SKM-1 (cell line): ENCODE measurements around the gene PPP1R36.
A peak's percentile ranks its signal among the peaks of the same experiment; 100 is the strongest.
"Not testable (repeated sequence)": the region's sequence is repeated elsewhere in the genome, so short reads cannot be mapped to it uniquely, and the experiment has no call there.

Experiments
- DNase-seq: peaks from one replicate; lab custom pipeline; 2025; ENCODE audit not compliant: unreplicated experiment; lab: John Stamatoyannopoulos, UW

PPP1R36 gene

GRCh38 chr14:64611358-64612020, 61.7 kb downstream of the PPP1R36 start:
- no peak for DNase-seq

GRCh38 chr14:64612021-64612380, 62.2 kb downstream of the PPP1R36 start:
- DNase-seq = no peak

DNA sequence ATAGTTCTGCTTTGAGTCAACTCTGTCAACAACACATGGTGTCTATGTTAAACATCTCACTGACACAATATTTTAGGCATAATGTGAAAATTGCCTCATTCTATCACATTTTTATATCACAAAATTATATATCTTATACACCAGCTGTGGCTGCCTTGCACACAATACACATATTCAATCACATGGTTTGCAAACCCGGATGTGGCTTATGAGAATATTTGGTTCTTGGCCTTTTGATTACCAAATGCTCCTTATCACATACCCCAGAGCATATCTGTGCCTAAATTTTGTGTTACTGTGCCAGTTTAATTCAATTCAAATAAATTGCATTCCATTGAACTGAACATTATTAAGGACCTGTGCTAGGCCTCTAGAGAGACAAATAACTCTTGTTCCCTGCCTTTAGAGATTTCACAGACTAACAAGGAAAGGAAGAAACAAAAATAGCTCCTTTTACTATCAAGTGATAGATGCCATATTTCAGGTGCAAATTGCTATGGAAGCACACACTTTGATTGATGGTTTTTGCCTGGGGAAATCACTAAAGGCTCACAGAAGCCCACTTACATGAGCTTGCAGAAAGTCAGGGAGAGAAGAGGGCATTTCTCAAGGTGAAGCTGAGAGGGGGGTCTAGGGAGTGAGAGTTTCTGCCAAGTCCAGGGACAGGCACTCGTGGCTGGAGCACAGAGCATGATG, 63.4 kb downstream of the PPP1R36 start:
- no peak for DNase-seq

DNA sequence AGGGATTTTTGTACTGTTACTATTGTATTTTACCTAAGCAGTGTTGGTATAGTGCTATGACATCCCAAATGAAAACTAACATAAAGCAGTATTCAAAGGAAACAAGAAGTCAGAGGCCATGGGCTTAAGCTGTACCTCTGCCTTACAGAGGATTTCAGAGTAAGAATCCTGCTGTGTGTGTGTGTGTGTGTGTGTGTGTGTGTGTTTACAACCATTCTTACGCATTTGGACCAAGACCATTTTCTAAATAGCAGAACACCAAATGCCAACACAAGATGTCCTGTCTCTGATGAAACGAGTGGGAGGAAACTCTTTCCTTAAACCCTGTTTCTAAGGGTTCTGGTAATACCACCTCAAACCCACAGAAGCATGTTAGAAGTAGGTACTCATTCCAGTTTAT, 64.4 kb downstream of the PPP1R36 start:
- no peak for DNase-seq

GRCh38 chr14:64614805-64615391, 65.1 kb downstream of the PPP1R36 start:
- no peak for DNase-seq

- not testable (repeated sequence) for DNase-seq
Measured at GRCh38 chr14:64617872-64618408, 68.2 kb downstream of the PPP1R36 start.

DNA sequence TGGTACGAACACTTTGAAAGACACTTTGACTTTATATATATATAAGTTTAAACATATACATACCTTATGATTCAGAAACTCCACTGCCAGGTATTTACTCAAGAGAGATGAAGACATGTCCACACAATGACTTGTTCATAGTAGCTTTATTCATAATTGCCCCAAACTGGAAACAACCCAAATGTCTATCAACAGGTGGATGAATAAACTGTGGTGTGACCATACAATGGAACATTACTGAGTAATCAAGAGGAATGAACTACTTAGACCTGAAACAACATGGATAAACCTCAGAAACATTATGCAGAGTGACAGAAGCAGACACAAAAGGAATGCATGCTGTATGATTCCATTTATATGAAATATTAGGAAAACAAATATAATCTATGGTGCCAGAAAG, 71.1 kb downstream of the PPP1R36 start:
- DNase-seq = no peak

GRCh38 chr14:64623554-64624165, 73.9 kb downstream of the PPP1R36 start:
- DNase-seq = no peak

DNA sequence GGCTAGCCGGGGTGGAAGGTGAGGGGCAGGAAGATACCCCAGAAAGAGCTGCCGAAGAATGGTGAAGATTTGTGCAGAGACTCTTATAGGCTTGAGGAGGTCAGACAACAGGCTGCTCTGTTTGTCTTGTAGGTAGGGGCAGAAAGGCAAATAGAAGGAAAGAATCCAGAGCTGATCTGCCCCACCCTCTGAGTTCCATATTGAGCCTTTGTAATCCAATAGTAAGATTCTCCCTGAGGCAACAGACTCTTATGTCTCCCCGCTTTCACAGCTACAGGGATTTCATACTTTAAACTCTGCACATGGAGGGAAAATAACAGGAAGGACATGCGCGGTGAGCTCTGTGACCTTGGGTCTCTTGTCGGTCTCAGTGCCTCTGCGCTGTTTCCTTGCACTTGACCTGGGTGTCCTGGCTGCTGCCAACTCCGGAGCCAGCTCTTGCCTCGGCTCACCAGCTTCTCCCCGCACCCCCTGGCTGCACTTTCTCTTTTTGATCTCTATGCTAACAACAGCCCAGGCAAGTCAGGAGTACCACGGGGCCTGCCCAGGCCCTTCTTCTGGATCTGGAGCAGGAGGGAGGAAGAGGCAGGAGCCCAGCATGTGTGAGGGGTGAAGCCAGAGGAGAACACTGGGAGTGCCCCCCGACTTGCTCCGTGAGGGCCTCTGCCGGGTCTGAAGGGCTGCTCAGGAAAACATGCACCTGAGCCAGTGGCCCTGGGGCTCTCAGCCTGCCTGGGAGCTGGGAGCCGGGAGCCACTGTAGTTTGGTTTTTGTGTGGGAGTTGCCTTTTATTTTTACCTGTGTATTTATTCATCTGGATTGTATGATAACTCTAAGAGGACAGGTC, 75.8 kb downstream of the PPP1R36 start:
- DNase-seq = no peak

- DNase-seq = no peak
Measured at GRCh38 chr14:64628940-64629408, 79.2 kb downstream of the PPP1R36 start.

- no peak for DNase-seq
Measured at GRCh38 chr14:64630778-64631177, 81.0 kb downstream of the PPP1R36 start.

GRCh38 chr14:64631222-64631621, 81.5 kb downstream of the PPP1R36 start:
- not testable (repeated sequence) for DNase-seq

- no peak for DNase-seq
Measured at GRCh38 chr14:64632056-64632455, 82.3 kb downstream of the PPP1R36 start.

GRCh38 chr14:64634558-64634957, 84.8 kb downstream of the PPP1R36 start:
- no peak for DNase-seq

DNA sequence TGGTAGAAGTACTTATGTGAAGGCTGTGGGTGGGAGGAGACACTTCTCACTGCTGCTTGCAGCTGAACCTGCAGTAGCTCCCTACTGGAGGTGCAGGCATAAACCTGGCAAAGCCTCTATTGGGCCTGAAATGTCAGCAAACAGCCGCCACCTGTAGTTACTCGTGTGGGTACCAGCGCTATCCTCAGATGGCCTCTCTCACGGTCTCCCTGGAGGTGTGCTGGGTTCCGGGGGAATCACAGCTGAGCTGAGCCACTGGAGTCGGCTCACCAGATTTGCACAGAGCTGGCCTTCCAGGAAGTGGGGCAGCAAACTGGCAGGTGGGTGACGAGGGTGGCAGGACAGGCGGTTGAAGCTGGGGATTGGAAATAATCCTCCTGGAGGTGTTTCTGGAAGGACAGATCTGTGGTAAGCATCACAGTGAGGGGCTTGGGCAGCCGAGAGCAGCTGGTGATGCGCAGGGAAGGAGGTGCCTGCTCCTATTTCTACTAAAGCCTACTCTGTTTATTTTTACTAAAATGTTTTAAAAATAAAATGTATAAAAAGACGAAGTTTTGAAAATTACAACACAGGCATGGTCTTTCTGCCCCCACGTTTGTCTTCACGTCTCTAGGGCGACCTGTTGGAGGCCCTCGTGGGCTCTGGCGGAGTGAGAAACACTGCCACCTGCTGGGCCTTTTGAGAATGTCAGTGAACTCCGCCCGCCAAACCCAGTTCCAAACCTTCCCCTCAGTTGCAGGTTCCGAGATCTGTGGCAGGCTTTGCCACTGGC, 86.6 kb downstream of the PPP1R36 start:
- peak; percentile 11 for DNase-seq

DNA sequence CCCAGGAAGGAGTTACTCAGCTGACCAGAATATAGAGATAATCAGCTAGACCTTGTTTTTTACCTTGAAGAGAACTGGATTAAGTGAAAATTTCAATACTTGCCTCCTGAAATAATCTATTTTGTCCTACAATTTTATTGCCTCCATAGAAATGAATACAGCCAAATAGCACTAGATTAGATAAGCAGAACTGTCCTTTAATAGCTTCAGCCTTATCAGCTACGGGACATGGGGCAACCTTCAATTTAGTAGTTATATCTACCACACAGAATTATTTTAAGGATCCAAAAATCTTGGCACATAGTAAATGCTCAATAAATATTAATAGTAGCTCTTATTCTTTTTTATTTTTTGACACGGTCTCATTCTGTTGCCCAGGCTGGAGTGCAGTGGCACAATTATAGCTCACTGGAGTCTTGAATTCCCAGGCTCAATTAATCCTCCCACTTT, 87.2 kb downstream of the PPP1R36 start:
- no peak for DNase-seq

DNA sequence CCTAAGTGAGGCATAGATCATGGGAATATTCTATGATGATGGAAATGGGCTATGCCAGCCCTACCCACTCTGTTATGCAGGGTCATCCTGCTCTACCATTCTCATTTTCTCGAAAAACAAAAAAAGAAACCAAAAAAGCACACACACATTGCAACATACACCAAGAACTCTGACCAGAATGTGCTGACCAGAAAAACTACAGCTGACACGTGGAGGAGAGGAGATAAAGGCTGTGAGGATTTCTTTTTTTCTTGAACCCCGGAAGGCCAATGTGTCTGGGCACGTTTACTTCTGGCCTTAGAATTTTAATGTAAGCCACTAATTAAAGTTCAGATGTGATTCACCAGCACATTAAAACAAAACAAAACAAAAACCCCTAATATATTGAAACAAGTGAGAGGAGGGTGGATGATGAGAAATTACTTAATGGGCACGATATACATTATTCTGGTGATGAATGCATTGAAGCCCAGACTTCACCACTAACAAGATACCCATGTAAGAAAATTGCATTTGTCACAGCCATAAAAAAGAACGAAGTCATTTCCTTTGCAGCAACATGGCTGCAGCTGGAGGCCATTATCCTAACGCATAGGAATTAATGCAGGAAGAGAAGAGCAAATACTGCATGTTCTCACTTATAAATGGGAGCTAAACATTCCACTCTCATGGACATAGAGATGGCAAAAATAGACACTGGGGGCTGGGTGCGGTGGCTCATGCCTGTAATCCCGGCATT, 88.1 kb downstream of the PPP1R36 start:
- DNase-seq = no peak

- DNase-seq = no peak
Measured at GRCh38 chr14:64638625-64639024, 88.9 kb downstream of the PPP1R36 start.
